ENCODE measurements around the gene STARD6.
"Not testable (repeated sequence)": the region's sequence is repeated elsewhere in the genome, so short reads cannot be mapped to it uniquely, and the experiment has no call there.

Gene STARD6, protein sequence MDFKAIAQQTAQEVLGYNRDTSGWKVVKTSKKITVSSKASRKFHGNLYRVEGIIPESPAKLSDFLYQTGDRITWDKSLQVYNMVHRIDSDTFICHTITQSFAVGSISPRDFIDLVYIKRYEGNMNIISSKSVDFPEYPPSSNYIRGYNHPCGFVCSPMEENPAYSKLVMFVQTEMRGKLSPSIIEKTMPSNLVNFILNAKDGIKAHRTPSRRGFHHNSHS

DNA sequence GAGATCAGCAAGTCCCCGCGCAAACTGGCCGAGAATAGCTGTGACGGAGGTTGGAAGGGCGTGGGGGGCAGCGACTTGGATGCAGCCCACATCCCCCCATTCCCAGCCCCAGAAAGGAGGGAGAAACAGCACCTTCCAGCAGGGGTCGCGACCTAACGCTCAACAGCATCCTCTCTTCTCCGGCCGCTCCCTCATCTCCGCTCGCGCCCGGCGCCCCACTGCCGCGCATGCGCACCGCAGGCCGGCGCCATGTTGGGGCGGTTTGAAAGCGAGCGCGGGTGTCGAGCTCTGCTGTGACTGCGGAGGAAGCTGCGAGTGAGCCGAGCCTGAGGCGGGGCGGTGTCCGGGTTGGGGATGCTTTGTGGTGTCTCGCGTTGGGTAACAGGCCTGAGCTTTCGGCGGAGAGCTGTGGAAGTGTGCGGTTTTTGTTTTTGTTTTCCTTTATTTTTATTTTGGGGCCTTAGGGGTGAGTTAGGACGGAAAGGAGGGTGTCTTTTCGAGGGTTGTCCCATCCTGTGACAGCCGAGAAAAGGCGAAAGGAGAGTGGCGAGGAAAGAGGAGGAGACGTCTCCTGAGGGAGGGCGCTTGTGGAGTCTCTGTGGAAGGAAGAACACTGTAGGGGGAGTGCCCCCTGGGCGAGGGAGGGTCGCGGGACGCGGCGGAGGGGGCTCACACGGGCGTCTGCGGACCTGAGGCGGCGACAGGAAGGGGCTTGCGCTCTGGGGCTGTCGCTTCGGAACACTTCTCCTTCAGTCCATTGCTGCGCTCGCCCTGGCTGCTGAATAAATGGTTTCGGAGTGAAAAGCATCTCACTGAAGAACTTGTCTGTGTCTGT lies at the start of gene STARD6, which contains the start of gene C18orf54:
Gene STARD6 (minus strand): TSS at position 199 of the 835 bp plus-strand sequence. CDS start 3,285 bp downstream, outside the sequence.
Gene C18orf54 (plus strand): TSS at position 247 of the 835 bp plus-strand sequence. CDS start 2,667 bp downstream, outside the sequence.
- Mint-ChIP-seq H3K27me3 (peaks cover 1% of the 10 kb centered on the region), H3K36me3 (peaks cover 4% of the 10 kb centered on the region), H3K27ac (peak within 1 kb of the TSS; percentile 94), H3K9me3 (ENCODE audit: low read depth) (no peaks in the 10 kb centered on the region), H3K4me3 (peak within 1 kb of the TSS; percentile 100), H3K4me1 (ENCODE audit: low read depth) (peaks cover 13% of the 10 kb centered on the region)

DNA sequence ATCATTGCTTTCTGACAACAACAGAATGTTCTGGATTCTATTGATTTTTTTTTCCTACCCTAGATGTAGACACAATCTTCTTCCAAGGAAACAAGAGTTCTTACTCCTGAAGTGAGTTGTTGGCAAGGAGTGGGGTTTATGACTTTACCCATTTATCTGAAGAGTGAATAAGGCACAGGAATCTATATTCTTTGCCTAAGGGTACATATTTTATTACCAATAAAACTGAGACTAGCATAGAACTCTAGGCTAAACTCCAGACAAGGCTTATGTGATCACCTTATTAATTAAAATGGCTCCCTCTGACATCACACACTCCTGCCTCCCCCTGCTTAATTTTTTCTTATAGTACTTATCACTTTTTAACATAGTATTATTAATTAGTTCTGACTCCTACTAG lies 47.6 kb upstream of the STARD6 start:
- H3K36me3 Mint-ChIP-seq, result no peaks in the 10 kb centered on the region
- no peaks in the 10 kb centered on the region for H3K4me1 Mint-ChIP-seq (ENCODE audit: low read depth)
- no peaks in the 10 kb centered on the region for H3K9me3 Mint-ChIP-seq (ENCODE audit: low read depth)
- H3K27ac Mint-ChIP-seq, result no peak overlapping the region
- peaks cover 16% of the 10 kb centered on the region for H3K27me3 Mint-ChIP-seq
- no peak overlapping the region for H3K4me3 Mint-ChIP-seq

DNA sequence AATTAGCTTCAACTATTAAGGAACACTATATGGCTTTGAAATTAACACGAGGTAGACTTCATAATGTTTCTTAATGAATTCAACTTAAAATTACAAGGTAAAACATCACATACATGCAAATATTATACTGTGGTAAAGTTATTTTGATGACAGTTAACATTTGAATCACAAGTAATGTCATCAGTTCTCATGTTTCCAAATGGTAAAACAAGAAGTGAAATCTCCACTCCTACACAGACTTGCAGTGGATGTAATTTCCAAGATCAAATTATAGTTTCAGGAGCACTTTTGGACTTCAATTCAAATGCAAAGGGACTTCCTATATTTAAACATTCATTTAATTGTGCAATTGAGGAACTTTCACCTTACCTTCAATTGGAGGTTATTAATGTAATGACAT lies 39.1 kb upstream of the STARD6 start:
- no peaks in the 10 kb centered on the region for H3K9me3 Mint-ChIP-seq (ENCODE audit: low read depth)
- no peaks in the 10 kb centered on the region for H3K36me3 Mint-ChIP-seq
- H3K4me3 Mint-ChIP-seq, result no peak overlapping the region

DNA sequence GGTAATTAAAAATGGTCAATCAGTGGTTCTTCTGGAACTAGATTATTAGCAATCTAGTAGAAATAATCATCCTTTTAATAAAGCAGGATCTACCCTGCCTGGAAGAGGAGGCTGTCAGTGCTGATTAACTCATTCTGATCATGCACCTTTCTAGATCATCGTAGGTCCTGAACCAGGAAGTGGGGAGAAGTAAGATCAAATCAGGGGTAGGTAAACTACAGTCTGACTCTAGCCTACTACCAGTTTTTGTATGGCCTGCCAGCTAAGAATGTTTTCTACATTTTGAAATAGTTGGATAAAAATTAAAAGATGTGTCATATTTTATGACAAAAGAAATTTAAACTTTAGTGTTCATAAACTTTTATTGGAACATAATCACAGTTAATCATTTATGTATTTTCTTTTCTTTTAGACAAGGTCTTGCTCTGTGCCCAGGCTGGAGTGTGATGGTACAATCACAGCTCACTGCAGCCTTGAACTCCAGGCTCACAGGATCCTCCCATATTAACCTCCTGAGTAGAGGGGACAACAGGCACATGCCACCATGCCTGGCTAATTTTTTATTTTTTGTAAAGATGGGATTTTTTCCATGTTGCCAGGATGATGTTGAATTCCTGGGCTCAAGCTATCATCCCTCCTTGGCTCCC lies 36.1 kb upstream of the STARD6 start:
- H3K4me3 Mint-ChIP-seq, result no peak overlapping the region
- H3K27me3 Mint-ChIP-seq, result peaks cover 15% of the 10 kb centered on the region
- H3K9me3 Mint-ChIP-seq (ENCODE audit: low read depth), result no peaks in the 10 kb centered on the region
- H3K4me1 Mint-ChIP-seq (ENCODE audit: low read depth), result no peaks in the 10 kb centered on the region
- H3K36me3 Mint-ChIP-seq, result no peaks in the 10 kb centered on the region
- H3K27ac Mint-ChIP-seq, result no peak overlapping the region

More for the DNA sequence above, 39.1 kb upstream of the STARD6 start:
- Mint-ChIP-seq H3K27me3 (peaks cover 7% of the 10 kb centered on the region), H3K4me1 (ENCODE audit: low read depth) (no peaks in the 10 kb centered on the region), H3K27ac (no peak overlapping the region)

DNA sequence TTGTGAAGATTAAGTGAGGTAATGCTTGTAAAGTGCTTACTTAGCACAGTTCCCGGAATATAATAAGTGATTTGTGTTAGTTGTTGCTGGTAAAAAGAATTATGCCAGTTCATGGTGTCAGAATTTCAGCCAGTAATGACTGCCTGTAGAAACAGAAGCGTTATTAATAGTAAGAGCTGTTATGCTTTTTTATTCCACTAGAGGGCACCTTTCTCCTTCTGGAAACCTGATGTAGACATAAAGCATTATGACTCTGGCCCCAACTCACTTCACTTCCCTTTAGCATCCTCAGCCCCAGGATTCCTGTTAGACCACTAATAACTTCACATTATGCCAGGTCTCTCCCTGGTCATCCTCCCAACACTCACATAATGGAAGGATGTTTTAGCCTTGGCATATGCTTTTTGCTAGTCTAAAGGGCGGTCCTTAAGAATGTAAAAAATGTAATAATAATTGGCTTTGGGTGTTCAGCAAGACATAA lies 34.9 kb upstream of the STARD6 start:
- Mint-ChIP-seq H3K27me3 (peaks cover 15% of the 10 kb centered on the region), H3K9me3 (ENCODE audit: low read depth) (no peaks in the 10 kb centered on the region), H3K27ac (no peak overlapping the region), H3K36me3 (no peaks in the 10 kb centered on the region), H3K4me1 (ENCODE audit: low read depth) (no peaks in the 10 kb centered on the region), H3K4me3 (no peak overlapping the region)

DNA sequence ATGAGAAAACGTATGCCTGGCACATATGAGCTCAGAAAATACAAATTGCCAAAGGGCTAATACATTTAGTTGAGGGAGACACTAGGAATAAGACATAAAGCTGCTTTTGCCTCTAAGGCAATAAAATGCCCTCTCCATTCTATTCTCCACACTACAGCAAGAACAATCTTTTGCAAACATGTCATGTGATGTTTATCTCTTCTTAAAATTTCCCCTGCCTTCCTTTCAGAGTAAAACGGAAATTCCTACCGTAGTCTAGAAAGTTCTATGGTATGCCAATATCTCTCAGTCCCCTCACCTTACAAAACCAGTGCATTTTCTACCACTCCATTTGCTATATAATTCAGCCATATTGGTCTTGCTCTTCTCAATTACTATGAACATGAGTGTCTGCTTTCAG lies 33.2 kb upstream of the STARD6 start:
- Mint-ChIP-seq H3K27ac (no peak overlapping the region), H3K27me3 (peaks cover 13% of the 10 kb centered on the region), H3K36me3 (no peaks in the 10 kb centered on the region), H3K4me3 (no peak overlapping the region), H3K9me3 (ENCODE audit: low read depth) (no peaks in the 10 kb centered on the region), H3K4me1 (ENCODE audit: low read depth) (no peaks in the 10 kb centered on the region)

DNA sequence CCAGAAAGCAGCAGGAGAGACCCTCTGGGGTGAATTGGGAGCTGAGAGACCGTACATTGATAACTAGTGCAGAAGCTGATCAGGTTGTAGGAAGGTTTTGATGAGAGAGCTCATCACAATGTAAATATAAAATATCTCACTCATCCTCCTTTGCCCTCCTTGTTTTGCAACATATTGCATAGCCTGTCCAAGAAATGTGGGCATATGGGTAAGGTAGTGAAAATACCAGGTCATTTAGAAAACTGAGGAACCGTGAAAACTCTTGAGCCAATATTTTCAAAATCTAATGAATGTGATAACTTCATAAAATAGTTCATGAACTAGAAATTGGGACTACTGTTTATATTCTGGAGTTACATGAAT lies 31.5 kb upstream of the STARD6 start:
- Mint-ChIP-seq H3K4me1 (ENCODE audit: low read depth) (no peaks in the 10 kb centered on the region), H3K36me3 (no peaks in the 10 kb centered on the region), H3K27ac (no peak overlapping the region), H3K9me3 (ENCODE audit: low read depth) (no peaks in the 10 kb centered on the region), H3K27me3 (peaks cover 13% of the 10 kb centered on the region), H3K4me3 (no peak overlapping the region)

DNA sequence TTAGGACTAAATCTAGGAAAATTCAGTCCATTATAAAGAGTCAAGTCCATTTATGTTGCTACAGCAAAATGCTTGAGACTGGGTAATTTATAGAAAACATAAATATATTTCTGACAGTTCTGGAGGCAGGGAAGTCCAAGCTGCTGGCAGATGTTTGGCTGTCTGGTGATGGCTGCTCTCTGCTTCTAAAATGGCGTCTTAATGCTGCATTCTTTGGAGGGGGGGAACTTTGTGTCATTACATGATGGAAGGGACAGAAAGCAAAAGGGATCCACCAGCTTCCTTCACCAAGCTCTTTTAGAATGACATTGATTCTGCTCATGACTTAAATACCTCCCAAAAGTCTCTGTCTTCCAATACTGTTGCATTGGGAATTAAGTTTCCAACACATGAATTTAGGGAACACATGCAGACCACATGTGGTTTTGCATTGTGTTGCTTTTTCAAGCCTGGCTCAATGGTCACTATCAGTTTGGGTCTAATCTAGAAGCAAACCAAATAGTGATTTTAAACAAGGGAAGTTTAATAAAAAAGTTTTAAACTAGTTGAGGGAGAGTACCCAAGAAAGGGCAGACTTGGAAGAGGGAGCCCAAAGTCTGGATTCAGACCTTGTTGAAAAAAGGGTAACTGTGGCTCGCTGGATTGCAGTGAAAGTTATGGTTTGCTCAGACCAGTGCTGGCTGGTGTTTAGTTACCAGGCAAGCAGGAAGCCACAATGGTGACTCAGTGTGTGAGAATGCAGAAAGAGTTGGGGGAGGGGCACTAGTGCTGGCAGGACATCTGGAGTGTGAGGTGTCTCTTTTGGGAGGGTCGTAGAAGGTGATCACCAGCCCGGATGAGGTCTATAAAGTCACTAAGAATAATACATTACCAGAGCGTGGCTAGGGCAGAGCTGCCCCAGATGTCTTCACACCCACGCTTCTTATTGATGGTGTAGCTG lies 30.8 kb upstream of the STARD6 start:
- Mint-ChIP-seq H3K27ac (no peak overlapping the region), H3K27me3 (peaks cover 13% of the 10 kb centered on the region), H3K9me3 (ENCODE audit: low read depth) (no peaks in the 10 kb centered on the region), H3K4me3 (no peak overlapping the region), H3K4me1 (ENCODE audit: low read depth) (no peaks in the 10 kb centered on the region), H3K36me3 (no peaks in the 10 kb centered on the region)

DNA sequence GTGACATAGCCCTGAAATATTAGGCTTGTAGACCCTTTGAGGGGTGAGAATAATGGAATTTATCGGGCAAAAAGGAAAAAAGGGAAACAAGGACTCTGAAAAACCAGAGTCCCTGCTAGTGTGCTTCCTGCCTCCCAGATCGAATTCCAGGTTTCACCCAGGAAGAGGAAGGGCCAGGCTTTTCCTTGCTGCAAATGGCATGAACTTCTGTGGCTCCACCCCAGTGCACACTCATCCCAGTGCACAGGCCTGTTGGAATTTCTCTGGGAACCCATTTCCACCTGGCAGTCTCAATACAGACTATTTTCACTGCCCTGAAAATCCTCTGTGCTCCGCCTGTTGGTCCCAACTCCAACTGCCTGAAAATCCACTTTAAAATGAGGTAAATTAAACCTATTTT lies 30.0 kb upstream of the STARD6 start:
- Mint-ChIP-seq H3K4me3 (no peak overlapping the region), H3K36me3 (no peaks in the 10 kb centered on the region), H3K4me1 (ENCODE audit: low read depth) (no peaks in the 10 kb centered on the region), H3K27ac (no peak overlapping the region), H3K27me3 (peaks cover 13% of the 10 kb centered on the region), H3K9me3 (ENCODE audit: low read depth) (no peaks in the 10 kb centered on the region)

DNA sequence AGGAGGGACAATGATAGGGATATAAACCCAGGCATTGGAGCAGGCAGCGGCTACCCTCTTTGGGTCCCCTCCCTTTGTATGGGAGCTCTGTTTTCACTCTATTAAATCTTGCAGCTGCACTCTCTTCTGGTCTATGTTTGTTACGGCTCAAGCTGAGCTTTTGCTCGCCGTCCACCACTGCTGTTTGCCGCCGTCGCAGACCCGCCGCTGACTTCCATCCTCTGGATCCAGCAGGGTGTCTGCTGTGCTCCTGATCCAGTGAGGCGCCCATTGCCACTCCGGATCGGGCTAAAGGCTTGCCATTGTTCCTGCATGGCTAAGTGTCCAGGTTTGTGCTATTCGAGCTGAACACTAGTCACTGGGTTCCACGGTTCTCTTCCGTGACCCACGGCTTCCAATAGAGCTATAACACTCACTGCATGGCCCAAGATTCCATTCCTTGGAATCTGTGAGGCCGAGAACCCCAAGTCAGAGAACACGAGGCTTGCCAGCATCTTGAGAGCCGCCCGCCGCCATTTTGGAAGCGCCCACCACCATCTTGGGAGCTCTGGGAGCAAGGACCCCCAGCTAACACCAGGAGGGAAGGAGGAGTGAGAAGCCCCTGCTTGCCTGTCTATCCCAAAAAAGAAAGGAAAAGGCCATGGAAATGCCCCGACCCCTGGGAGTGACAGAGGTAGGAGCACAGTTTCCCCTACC lies 29.3 kb upstream of the STARD6 start:
- not testable (repeated sequence) for H3K9me3 Mint-ChIP-seq (ENCODE audit: low read depth); H3K27me3 Mint-ChIP-seq; H3K27ac Mint-ChIP-seq; H3K4me1 Mint-ChIP-seq (ENCODE audit: low read depth); H3K36me3 Mint-ChIP-seq; H3K4me3 Mint-ChIP-seq

DNA sequence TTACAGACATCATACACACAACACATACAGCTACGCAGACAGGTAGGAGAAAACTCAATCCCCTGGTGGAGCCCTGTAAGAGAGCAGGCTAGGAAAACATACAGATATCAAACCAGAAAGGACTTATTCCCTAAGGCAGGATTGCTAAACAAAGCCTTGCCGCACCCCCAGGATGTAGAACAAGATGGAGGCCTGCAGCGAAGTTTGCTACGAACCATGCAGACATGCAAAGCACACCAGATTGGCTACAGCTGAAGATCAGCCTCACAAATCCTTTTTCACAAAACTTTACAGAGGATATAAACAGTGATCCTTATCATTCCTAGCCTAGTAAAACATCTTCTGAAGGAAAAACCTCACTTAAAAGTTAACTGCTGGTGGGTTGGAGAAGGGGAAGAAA lies 28.4 kb upstream of the STARD6 start:
- Mint-ChIP-seq H3K4me1 (ENCODE audit: low read depth) (no peaks in the 10 kb centered on the region), H3K27me3 (peaks cover 8% of the 10 kb centered on the region), H3K27ac (no peak overlapping the region), H3K9me3 (ENCODE audit: low read depth) (no peaks in the 10 kb centered on the region), H3K36me3 (no peaks in the 10 kb centered on the region), H3K4me3 (no peak overlapping the region)

DNA sequence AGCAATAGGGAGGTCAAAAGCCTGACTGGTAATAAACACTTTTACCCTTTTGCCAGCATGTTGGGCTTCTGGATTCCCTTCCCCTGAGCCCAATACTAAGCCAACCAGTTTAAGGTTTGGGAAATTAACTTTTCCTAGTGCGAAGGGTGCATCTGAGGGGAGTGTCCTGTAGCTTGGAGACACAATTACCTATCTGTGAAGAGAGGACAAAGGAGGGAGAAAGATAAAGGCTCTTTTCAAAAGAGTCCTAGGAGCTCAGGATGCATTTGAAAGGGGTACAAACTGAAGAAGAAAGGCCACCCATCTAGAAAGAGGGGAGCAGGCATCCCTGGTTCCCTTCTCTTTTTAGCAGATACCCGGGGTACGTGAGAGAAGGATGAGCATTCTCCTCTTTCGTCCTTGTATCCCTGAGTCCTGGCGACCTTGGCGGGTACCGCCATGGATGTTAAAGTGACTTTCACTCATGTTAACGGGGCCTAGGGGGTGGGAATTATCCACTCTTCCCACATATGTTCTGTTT lies 25.1 kb upstream of the STARD6 start:
- no peaks in the 10 kb centered on the region for H3K4me1 Mint-ChIP-seq (ENCODE audit: low read depth)
- no peak overlapping the region for H3K4me3 Mint-ChIP-seq
- H3K9me3 Mint-ChIP-seq (ENCODE audit: low read depth), result no peaks in the 10 kb centered on the region
- peaks cover 2% of the 10 kb centered on the region for H3K36me3 Mint-ChIP-seq
- H3K27me3 Mint-ChIP-seq, result no peaks in the 10 kb centered on the region
- H3K27ac Mint-ChIP-seq, result no peak overlapping the region

DNA sequence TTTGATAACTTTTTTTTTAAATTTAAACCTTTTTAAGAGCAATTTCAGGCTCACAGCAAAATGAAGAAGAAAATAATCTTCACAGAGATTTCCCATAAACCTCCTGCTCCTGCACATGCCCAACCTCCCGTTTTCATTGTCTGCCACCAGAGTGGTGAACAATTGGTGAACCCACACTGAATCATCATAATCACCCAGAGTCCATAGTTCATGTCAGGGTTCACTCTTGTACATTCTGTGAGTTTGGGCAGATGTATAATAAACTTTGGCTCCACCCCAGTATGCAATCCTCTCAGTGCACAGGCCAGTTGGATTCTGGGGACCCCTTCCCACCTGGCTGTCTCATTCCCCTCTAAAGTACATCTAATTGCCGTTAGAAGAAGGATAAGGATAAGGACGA lies 24.4 kb upstream of the STARD6 start:
- Mint-ChIP-seq H3K4me3 (no peak overlapping the region), H3K9me3 (ENCODE audit: low read depth) (no peaks in the 10 kb centered on the region), H3K27ac (no peak overlapping the region), H3K4me1 (ENCODE audit: low read depth) (no peaks in the 10 kb centered on the region), H3K27me3 (no peaks in the 10 kb centered on the region), H3K36me3 (peaks cover 2% of the 10 kb centered on the region)

DNA sequence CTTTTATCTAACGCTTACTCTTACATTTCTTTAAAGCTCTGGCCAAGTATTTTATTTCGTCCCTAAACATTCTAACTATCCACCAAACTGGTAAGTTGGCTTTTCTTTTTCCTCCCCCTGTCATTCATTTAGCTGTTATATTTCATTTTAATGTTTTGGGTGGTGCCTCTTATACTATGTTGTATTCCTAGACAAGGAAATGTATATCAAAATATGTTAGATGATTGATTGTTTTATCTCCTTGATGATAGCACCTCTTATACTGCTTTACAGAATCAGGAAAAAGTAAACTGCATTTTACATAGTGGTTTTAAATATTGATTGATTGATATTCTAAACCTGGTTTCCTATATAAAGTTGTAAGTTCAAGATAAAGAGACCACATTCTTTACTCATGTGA lies 24.0 kb upstream of the STARD6 start:
- H3K4me1 Mint-ChIP-seq (ENCODE audit: low read depth), result no peaks in the 10 kb centered on the region
- H3K4me3 Mint-ChIP-seq, result no peak overlapping the region
- H3K9me3 Mint-ChIP-seq (ENCODE audit: low read depth), result no peaks in the 10 kb centered on the region
- H3K27me3 Mint-ChIP-seq, result no peaks in the 10 kb centered on the region
- H3K27ac Mint-ChIP-seq, result no peak overlapping the region
- H3K36me3 Mint-ChIP-seq, result peaks cover 2% of the 10 kb centered on the region
